GM23248 (cell line): ENCODE measurements around the gene GUCA2B. TPM values are rescaled to one million over a fixed set of nuclear protein-coding genes. Genes with fewer than 3 reads are reported as not detected.

ENCODE experiments used
- DNase-seq: peaks from one replicate; pipeline ENCODE4 v3.0.0-alpha.2; 2015
- H2AFZ ChIP-seq: fragments of 200-600 bp; sonication (generic); 2 replicates; pipeline ENCODE4 v1.6.1; 2016; ENCODE audit warnings: antibody characterized with exemption
- H3F3A ChIP-seq: fragments of 200-600 bp; sonication (generic); 2 replicates; pipeline ENCODE4 v1.6.1; 2016; ENCODE audit warnings: mild to moderate bottlenecking, antibody characterized with exemption, mixed run types; ENCODE audit not compliant: insufficient read depth
- H3K27ac ChIP-seq: fragments of 200-600 bp; sonication (generic); 2 replicates; pipeline ENCODE4 v1.5.1; 2016; ENCODE audit warnings: mild to moderate bottlenecking
- H3K27me3 ChIP-seq: fragments of 200-600 bp; sonication (generic); replicated peaks from 2 replicates; pipeline ENCODE4 v1.6.1; 2016; ENCODE audit warnings: mild to moderate bottlenecking; ENCODE audit not compliant: insufficient read depth
- H3K36me3 ChIP-seq: fragments of 200-600 bp; sonication (generic); 2 replicates; pipeline ENCODE4 v1.6.1; 2016; ENCODE audit warnings: low read depth, mild to moderate bottlenecking
- H3K4me1 ChIP-seq: fragments of 200-600 bp; sonication (generic); 2 replicates; pipeline ENCODE4 v1.6.1; 2016; ENCODE audit warnings: mild to moderate bottlenecking; ENCODE audit not compliant: insufficient read depth
- H3K4me2 ChIP-seq: fragments of 200-600 bp; sonication (generic); one replicate; pipeline ENCODE4 v1.6.1; 2016; ENCODE audit warnings: mild to moderate bottlenecking; ENCODE audit not compliant: unreplicated experiment
- H3K4me3 ChIP-seq: fragments of 200-600 bp; sonication (generic); 2 replicates; pipeline ENCODE4 v1.5.1; 2016; ENCODE audit warnings: mild to moderate bottlenecking
- H3K79me2 ChIP-seq: fragments of 200-600 bp; sonication (generic); 2 replicates; pipeline ENCODE4 v1.6.1; 2016; ENCODE audit warnings: mild to moderate bottlenecking; ENCODE audit not compliant: insufficient read depth
- H3K9ac ChIP-seq: fragments of 200-600 bp; sonication (generic); 2 replicates; pipeline ENCODE4 v1.6.1; 2016; ENCODE audit warnings: mild to moderate bottlenecking
- H3K9me2 ChIP-seq: fragments of 200-600 bp; sonication (generic); 2 replicates; pipeline ENCODE4 v1.6.1; 2016; ENCODE audit warnings: mixed run types, mild to moderate bottlenecking, moderate library complexity; ENCODE audit not compliant: insufficient read depth
- H3K9me3 ChIP-seq: fragments of 200-600 bp; sonication (generic); one replicate; pipeline ENCODE4 v1.6.1; 2017; ENCODE audit warnings: low read depth
- H4K20me1 ChIP-seq: fragments of 200-600 bp; sonication (generic); 2 replicates; pipeline ENCODE4 v1.6.0; 2016; ENCODE audit not compliant: insufficient read depth
- EZH2 ChIP-seq: fragments of 200-600 bp; sonication (generic); IDR thresholded peaks from 2 replicates; pipeline ENCODE4 v1.6.1; 2018; ENCODE audit warnings: antibody characterized with exemption, mild to moderate bottlenecking; ENCODE audit not compliant: insufficient read depth, poor library complexity, severe bottlenecking
- EZH2phosphoT487 ChIP-seq: fragments of 200-600 bp; sonication (generic); IDR thresholded peaks from 2 replicates; pipeline ENCODE4 v1.6.1; 2018; ENCODE audit warnings: antibody characterized with exemption, moderate library complexity, mild to moderate bottlenecking, low read depth; ENCODE audit not compliant: insufficient read depth
- WGBS, 2 experiments: methylation state at CpG; one replicate each; pipeline ENCODE4 v1.1.6; 2015 to 2017; ENCODE audit warnings: low lambda C conversion rate in 2 of 2, low coverage in 1 of 2; ENCODE audit errors: missing lambda C conversion rate in 2 of 2; 5-methylcytosine and 5-hydroxymethylcytosine counted together
- in situ Hi-C: fragments of 300-500 bp; cut with MboI; formaldehyde crosslinking; loops from 2 replicates; pipeline ENCODE4 v1.15.0; 2020
- polyA plus RNA-seq: library from polyadenylated mRNA; unstranded; fragments of >200 nt; fragmentation: Nextera tagmentation; extraction: Ambion mirVana; gene quantifications from 2 replicates; pipeline ENCODE4 v1.2.1, GENCODE V29; 2016
- total RNA-seq: library from RNA; depleted of rRNA; stranded (reverse); fragments of >200 nt; shearing (Covaris generic); gene quantifications from 2 replicates; pipeline ENCODE4 v1.2.3, GENCODE V29; 2014; rRNA removed

GUCA2B gene
- total and polyA plus RNA-seq, 2 experiments from 2014 or later: not detected

- no peaks in the 10 kb centered on the region for H3K27me3 ChIP-seq
- 89 to 91% methylated on average over 4 of the region's 4 CpGs for WGBS, 2 experiments
- in situ Hi-C loops: no loop called here
- no peak overlapping the region for H3K27ac ChIP-seq
- TF ChIP-seq EZH2 (no peak), EZH2phosphoT487 (no peak)
- H3F3A ChIP-seq: peaks cover 10% of the 10 kb centered on the region
- no peak overlapping the region for H2AFZ ChIP-seq
- no peaks in the 10 kb centered on the region for H3K9me2 ChIP-seq
- H3K9ac ChIP-seq: no peak overlapping the region
- no peaks in the 10 kb centered on the region for H3K4me1 ChIP-seq
- H3K36me3 ChIP-seq: peaks cover 39% of the 10 kb centered on the region
- no peaks in the 10 kb centered on the region for H4K20me1 ChIP-seq
- DNase-seq: no peak
- H3K79me2 ChIP-seq: peaks cover 14% of the 10 kb centered on the region; the same call in 1 of the 2 replicates
- H3K9me3 ChIP-seq: no peaks in the 10 kb centered on the region
- no peak overlapping the region for H3K4me2 ChIP-seq
- H3K4me3 ChIP-seq: no peak overlapping the region
Measured at GRCh38 chr1:42192106-42192505, 38.9 kb downstream of the GUCA2B start.

DNA sequence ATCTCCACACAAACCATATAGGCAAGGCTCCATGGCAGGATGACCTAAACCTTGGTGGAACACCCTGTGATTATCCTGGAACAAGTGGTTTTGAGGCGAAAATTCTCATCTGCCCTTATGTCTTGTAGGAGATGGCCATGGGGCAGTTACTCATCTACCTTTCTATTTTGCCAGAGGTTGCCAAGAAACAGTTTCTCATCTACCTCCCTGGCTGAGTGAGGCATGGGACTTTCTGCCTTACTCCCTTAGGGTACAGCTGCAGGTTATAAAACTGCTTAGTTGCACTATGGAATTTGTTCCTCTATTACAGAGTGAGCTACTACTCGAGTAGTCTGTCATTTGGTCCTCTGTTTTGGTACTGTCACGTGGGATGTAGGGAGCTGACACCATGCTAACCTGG is 42.6 kb downstream of the GUCA2B start:
- WGBS, 2 experiments: 98 to 99% methylated on average over 3 of the region's 3 CpGs
- Histone ChIP-seq H4K20me1 (no peaks in the 10 kb centered on the region), H3K36me3 (peaks cover 25% of the 10 kb centered on the region), H3K4me2 (no peak overlapping the region), H3K9ac (no peak overlapping the region), H3K27me3 (no peaks in the 10 kb centered on the region), H3K4me1 (no peaks in the 10 kb centered on the region), H2AFZ (no peak overlapping the region), H3K4me3 (no peak overlapping the region), H3K9me3 (no peaks in the 10 kb centered on the region), H3K27ac (no peak overlapping the region), H3K79me2 (peaks cover 25% of the 10 kb centered on the region; the same call in 1 of the 2 replicates), H3K9me2 (no peaks in the 10 kb centered on the region), H3F3A (no peaks in the 10 kb centered on the region)
- no peak for TF ChIP-seq EZH2phosphoT487
- no peak for TF ChIP-seq EZH2
- DNase-seq: no peak
- in situ Hi-C loops: no loop called here

- peaks cover 36% of the 10 kb centered on the region for H3K36me3 ChIP-seq
- no peaks in the 10 kb centered on the region for H3F3A ChIP-seq
- no peak overlapping the region for H3K9ac ChIP-seq
- in situ Hi-C loops: no loop called here
- H3K79me2 ChIP-seq: peaks cover 43% of the 10 kb centered on the region
- H3K9me3 ChIP-seq: no peaks in the 10 kb centered on the region
- H3K4me1 ChIP-seq: no peaks in the 10 kb centered on the region
- 96 to 99% methylated on average over 5 of the region's 5 CpGs for whole genome bisulfite sequencing, 2 experiments
- H2AFZ ChIP-seq: no peak overlapping the region
- H3K4me3 ChIP-seq: no peak overlapping the region
- no peak for DNase-seq
- H3K9me2 ChIP-seq: no peaks in the 10 kb centered on the region
- no peaks in the 10 kb centered on the region for H4K20me1 ChIP-seq
- H3K27ac ChIP-seq: no peak overlapping the region
- no peak overlapping the region for H3K4me2 ChIP-seq
- H3K27me3 ChIP-seq: no peaks in the 10 kb centered on the region
- TF ChIP-seq EZH2phosphoT487 (no peak), EZH2 (no peak)
Measured at GRCh38 chr1:42198251-42198650, 45.0 kb downstream of the GUCA2B start.

- Histone ChIP-seq H3F3A (no peaks in the 10 kb centered on the region), H3K36me3 (peaks cover 33% of the 10 kb centered on the region), H3K4me1 (no peaks in the 10 kb centered on the region), H3K9me2 (no peaks in the 10 kb centered on the region), H3K79me2 (peaks cover 69% of the 10 kb centered on the region), H3K9me3 (no peaks in the 10 kb centered on the region), H2AFZ (no peak overlapping the region), H4K20me1 (no peaks in the 10 kb centered on the region), H3K27me3 (no peaks in the 10 kb centered on the region), H3K9ac (no peak overlapping the region), H3K27ac (no peak overlapping the region), H3K4me3 (no peak overlapping the region), H3K4me2 (no peak overlapping the region)
- no peak for DNase-seq
- in situ Hi-C loops: no loop called here
- TF ChIP-seq EZH2 (no peak), EZH2phosphoT487 (no peak)
Measured at GRCh38 chr1:42201986-42202385, 48.8 kb downstream of the GUCA2B start.

Other genes starting within 250 kb of the GUCA2B start
- gene HIVEP3, start 234.5 kb upstream of the GUCA2B start, total RNA-seq: 1.7 and 2.0 TPM in 2 replicates
- 6.6 and 7.2 TPM in 2 replicates for gene HIVEP3, start 234.5 kb upstream of the GUCA2B start, polyA plus RNA-seq
- not detected in 2 replicates for gene GUCA2A, start 11.3 kb downstream of the GUCA2B start, total RNA-seq
- not detected in 2 replicates for gene GUCA2A, start 11.3 kb downstream of the GUCA2B start, polyA plus RNA-seq
- 23.1 and 23.6 TPM in 2 replicates for gene FOXJ3, start 181.8 kb downstream of the GUCA2B start, total RNA-seq
- gene FOXJ3, start 181.8 kb downstream of the GUCA2B start, polyA plus RNA-seq: 15.9 and 16.3 TPM in 2 replicates
- gene RIMKLA, start 227.4 kb downstream of the GUCA2B start, total RNA-seq: 0.22 TPM in 1 of 2 replicates, not detected in the other
- 0.03 TPM in 1 of 2 replicates, not detected in the other for gene RIMKLA, start 227.4 kb downstream of the GUCA2B start, polyA plus RNA-seq